Osteocyte (in vitro differentiated cells): ENCODE data around the gene SPIB. TPM values are rescaled to one million over a fixed set of nuclear protein-coding genes. Genes with fewer than 3 reads are reported as not detected.
"Not testable (repeated sequence)": the region's sequence is repeated elsewhere in the genome, so short reads cannot be mapped to it uniquely, and the experiment has no call there.

ENCODE experiments used
- DNase-seq: peaks from one replicate; pipeline ENCODE4 v3.0.0; 2021; ENCODE audit warnings: mixed read lengths; ENCODE audit not compliant: unreplicated experiment; ENCODE audit errors: extremely low spot score
- H3K27ac Mint-ChIP-seq: one replicate; pipeline ENCODE4 v1.8.0; 2021; ENCODE audit warnings: mild to moderate bottlenecking, mixed read lengths; ENCODE audit not compliant: unreplicated experiment
- H3K27me3 Mint-ChIP-seq: one replicate; pipeline ENCODE4 v1.8.0; 2021; ENCODE audit warnings: mixed read lengths; ENCODE audit not compliant: unreplicated experiment
- H3K36me3 Mint-ChIP-seq: one replicate; pipeline ENCODE4 v1.8.0; 2021; ENCODE audit warnings: mixed read lengths; ENCODE audit not compliant: unreplicated experiment
- H3K4me1 Mint-ChIP-seq: one replicate; pipeline ENCODE4 v1.8.0; 2021; ENCODE audit warnings: mixed read lengths; ENCODE audit not compliant: unreplicated experiment
- H3K4me3 Mint-ChIP-seq: one replicate; pipeline ENCODE4 v1.8.0; 2021; ENCODE audit warnings: mild to moderate bottlenecking, moderate library complexity, mixed read lengths; ENCODE audit not compliant: unreplicated experiment
- H3K9me3 Mint-ChIP-seq: one replicate; pipeline ENCODE4 v1.8.0; 2021; ENCODE audit warnings: mixed read lengths; ENCODE audit not compliant: unreplicated experiment
- total RNA-seq: library from RNA; stranded (reverse); gene quantifications from 2 replicates; pipeline ENCODE4 v1.2.1, GENCODE V29; 2021
- TF ChIP-seq, protein P1 (sequence below): fragments of 200-600 bp; sonication (generic); IDR thresholded peaks from 2 replicates; pipeline ENCODE4 v1.5.0; 2021; ENCODE audit warnings: antibody characterized with exemption, mild to moderate bottlenecking, moderate library complexity

Gene SPIB
- total RNA-seq, 1 donor from 2014 or later = not detected

DNA sequence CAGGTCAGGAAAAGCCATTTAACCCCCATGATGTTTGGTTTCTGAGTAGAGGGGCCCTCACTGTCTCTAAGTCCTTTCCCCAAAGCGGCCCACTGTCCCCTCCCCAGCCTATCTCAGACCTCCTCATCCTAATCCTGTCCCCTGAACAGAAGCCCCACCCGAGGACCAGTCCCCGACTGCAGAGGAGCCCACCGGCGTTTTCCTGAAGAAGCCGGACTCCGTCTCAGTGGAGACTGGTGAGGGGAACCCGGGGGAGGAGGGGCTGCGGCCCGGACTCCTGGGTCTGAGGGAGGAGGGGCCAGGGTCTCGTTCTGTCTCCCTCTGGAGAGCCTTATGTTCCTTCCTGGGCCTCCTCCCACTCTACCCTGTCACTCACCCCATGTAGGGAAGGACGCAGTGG, 16.9 kb downstream of the SPIB start:
- Mint-ChIP-seq H3K27me3 (peaks cover 11% of the 10 kb centered on the region), H3K4me1 (peaks cover 27% of the 10 kb centered on the region), H3K9me3 (no peaks in the 10 kb centered on the region), H3K4me3 (no peak overlapping the region), H3K36me3 (no peaks in the 10 kb centered on the region), H3K27ac (no peak overlapping the region)
- TF ChIP-seq, protein P1, sequence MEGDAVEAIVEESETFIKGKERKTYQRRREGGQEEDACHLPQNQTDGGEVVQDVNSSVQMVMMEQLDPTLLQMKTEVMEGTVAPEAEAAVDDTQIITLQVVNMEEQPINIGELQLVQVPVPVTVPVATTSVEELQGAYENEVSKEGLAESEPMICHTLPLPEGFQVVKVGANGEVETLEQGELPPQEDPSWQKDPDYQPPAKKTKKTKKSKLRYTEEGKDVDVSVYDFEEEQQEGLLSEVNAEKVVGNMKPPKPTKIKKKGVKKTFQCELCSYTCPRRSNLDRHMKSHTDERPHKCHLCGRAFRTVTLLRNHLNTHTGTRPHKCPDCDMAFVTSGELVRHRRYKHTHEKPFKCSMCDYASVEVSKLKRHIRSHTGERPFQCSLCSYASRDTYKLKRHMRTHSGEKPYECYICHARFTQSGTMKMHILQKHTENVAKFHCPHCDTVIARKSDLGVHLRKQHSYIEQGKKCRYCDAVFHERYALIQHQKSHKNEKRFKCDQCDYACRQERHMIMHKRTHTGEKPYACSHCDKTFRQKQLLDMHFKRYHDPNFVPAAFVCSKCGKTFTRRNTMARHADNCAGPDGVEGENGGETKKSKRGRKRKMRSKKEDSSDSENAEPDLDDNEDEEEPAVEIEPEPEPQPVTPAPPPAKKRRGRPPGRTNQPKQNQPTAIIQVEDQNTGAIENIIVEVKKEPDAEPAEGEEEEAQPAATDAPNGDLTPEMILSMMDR = no peak
- DNase-seq = no peak

DNA sequence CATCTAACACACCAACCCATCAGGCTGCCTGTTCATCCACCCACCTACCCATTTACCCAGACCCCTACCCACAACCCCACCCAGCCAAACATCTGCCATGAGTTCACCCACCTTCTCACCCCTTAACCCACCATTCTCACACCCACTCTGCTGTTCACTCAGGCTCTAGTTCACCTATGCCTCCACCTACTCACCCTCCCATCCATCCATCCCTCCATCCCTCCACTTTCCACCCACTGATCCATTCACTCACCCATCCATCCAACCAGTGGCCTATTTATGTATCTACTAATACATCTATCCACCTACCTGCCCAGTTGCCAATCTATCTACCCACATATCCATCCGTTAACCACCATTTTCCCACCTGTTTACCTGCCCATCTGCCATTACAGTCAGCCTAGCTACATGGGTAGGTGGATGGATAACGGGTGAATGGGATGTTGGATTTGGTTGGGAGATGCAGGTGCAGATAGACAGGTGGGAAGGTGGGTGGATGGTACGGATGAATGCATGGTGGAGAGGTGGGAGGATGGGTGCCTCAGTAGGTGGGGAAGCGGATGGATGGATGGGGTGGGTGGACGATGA, 19.2 kb downstream of the SPIB start:
- Mint-ChIP-seq H3K27ac (no peak overlapping the region), H3K4me1 (peaks cover 9% of the 10 kb centered on the region)
- no peak for DNase-seq

DNA sequence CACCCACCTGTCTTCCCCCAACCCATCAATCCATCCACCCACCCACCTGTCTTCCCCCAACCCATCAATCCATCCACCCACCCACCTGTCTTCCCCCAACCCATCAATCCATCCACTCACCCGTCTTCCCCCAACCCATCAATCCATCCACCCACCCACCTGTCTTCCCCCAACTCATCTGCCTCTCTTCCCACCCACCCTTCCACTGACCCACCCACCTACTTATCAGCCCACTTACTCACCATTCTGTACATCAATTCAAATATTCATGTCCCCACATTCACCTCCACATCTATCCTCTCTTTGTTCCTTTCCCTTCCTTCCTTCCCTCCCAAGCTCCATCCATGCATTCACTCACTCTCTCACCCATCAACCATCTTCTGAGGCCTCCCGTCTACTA, 20.4 kb downstream of the SPIB start:
- H3K27me3 Mint-ChIP-seq, DNase-seq, H3K36me3 Mint-ChIP-seq, H3K4me1 Mint-ChIP-seq, H3K9me3 Mint-ChIP-seq, H3K4me3 Mint-ChIP-seq, H3K27ac Mint-ChIP-seq: not testable (repeated sequence)

More for the DNA sequence above, 19.2 kb downstream of the SPIB start:
- H3K27me3 Mint-ChIP-seq = peaks cover 4% of the 10 kb centered on the region
- no peaks in the 10 kb centered on the region for H3K9me3 Mint-ChIP-seq
- no peak overlapping the region for H3K4me3 Mint-ChIP-seq
- H3K36me3 Mint-ChIP-seq = no peaks in the 10 kb centered on the region
- TF ChIP-seq, protein P1 = no peak

DNA sequence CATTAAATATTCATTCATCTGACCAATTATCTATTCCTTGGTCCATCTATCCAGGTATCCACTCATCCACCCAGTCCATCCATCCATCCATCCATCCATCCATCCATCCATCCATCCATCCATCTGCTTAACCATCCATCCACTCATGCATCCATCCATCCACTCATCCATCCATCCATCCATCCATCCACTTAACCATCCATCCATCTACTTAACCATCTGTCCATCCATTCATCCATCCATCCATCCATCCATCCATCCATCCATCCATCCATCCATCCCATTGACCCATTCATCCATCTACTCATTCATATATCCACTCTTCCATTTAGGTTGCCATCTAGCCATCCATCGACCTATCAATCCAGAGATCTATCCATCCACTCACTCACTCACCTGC, 25.3 kb downstream of the SPIB start:
- DNase-seq = no peak
- H3K36me3 Mint-ChIP-seq = no peaks in the 10 kb centered on the region
- no peak overlapping the region for H3K4me3 Mint-ChIP-seq
- no peaks in the 10 kb centered on the region for H3K9me3 Mint-ChIP-seq
- H3K27me3 Mint-ChIP-seq = no peaks in the 10 kb centered on the region
- no peaks in the 10 kb centered on the region for H3K4me1 Mint-ChIP-seq
- no peak overlapping the region for H3K27ac Mint-ChIP-seq
- TF ChIP-seq, protein P1 = no peak

DNA sequence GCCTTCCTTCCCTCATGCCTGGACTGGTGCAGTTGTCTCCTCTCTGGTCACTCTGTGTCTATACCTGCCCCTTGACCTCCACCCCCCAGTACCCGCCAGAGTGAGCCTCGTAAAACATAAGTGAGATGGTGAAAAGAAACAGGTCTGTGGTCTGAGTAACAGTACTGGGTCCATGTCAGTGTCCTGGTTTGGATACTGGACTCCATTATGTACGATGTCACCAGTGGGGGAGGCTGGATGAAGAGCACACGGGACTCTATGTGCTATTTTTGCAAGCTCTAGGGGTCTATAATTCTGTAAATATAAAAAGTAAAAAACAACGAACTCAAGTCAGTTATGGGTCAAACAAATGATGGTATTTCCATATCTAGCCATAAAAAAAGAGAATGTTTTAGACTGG, 28.3 kb downstream of the SPIB start:
- Mint-ChIP-seq H3K27me3 (no peaks in the 10 kb centered on the region), H3K9me3 (no peaks in the 10 kb centered on the region), H3K27ac (no peak overlapping the region), H3K4me3 (no peak overlapping the region), H3K4me1 (no peaks in the 10 kb centered on the region), H3K36me3 (no peaks in the 10 kb centered on the region)
- DNase-seq = no peak
- TF ChIP-seq, protein P1 = no peak

DNA sequence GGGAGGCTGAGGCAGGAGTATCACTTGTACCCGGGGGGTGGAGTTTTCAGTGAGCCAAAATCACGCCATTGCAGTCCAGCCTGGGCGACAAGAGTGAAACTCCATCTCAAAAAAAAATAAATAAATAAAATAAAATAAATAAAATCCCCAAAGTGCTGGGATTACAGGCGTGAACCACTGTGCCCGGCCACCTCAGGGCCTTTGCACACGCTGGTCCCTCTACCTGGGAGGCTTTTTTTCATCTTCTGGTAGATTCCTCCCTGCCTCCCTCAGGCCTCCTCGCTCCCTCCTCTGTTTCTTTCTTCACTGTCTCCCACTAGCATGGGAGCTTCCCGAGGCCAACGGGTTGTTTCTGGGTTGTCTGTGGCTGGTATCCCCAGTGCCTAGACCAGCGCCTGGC, 29.0 kb downstream of the SPIB start:
- H3K27ac Mint-ChIP-seq = no peak overlapping the region
- no peaks in the 10 kb centered on the region for H3K9me3 Mint-ChIP-seq

More for the DNA sequence above, 29.0 kb downstream of the SPIB start:
- H3K4me3 Mint-ChIP-seq = no peak overlapping the region
- no peaks in the 10 kb centered on the region for H3K27me3 Mint-ChIP-seq
- no peaks in the 10 kb centered on the region for H3K36me3 Mint-ChIP-seq
- no peaks in the 10 kb centered on the region for H3K4me1 Mint-ChIP-seq
- no peak for DNase-seq
- TF ChIP-seq, protein P1 = no peak
